Body of pancreas (tissue), 4 donors: ENCODE measurements around the gene ART1. TPM values are rescaled to one million over a fixed set of nuclear protein-coding genes. Genes with fewer than 3 reads are reported as not detected.

Experiments used
- ATAC-seq: fragments of 150-250 bp; one replicate; pipeline ENCODE4 v1.9.1; 2016
- DNase-seq, 4 donors: peaks; one replicate each; pipeline ENCODE4 v3.0.0-alpha.2; 2019
- H3K27ac ChIP-seq, 4 donors: fragments of 200-600 bp; sonication (generic); 1 replicate in 3 of 4; 2 replicates in 1 of 4; pipeline versions ENCODE4 v1.5.1 to v1.6.1; 2016 to 2019; ENCODE audit warnings: mild to moderate bottlenecking in 1 of 4, mixed read lengths in 1 of 4, moderate library complexity in 1 of 4
- H3K27me3 ChIP-seq, 2 donors: fragments of 200-600 bp; sonication (generic); one replicate each; pipeline ENCODE4 v1.6.0; 2016; ENCODE audit warnings: mild to moderate bottlenecking in 1 of 2
- H3K36me3 ChIP-seq, 2 donors: fragments of 200-600 bp; sonication (generic); replicated peaks in 1 of 2; 2 replicates each; pipeline ENCODE4 v1.5.1; 2016; ENCODE audit warnings: low read depth in 2 of 2; ENCODE audit not compliant: insufficient read depth in 1 of 2
- H3K4me1 ChIP-seq: fragments of 200-600 bp; sonication (generic); one replicate; pipeline ENCODE4 v1.6.0; 2016
- H3K4me3 ChIP-seq, 2 donors: fragments of 200-600 bp; sonication (generic); 1 replicate in 1 of 2; 2 replicates in 1 of 2; pipeline ENCODE4 v1.5.1; 2016 to 2019
- H3K9me3 ChIP-seq, 3 donors: fragments of 200-600 bp; sonication (generic); 1 replicate in 2 of 3; 2 replicates in 1 of 3; pipeline ENCODE4 v1.5.1; 2016
- POLR2A ChIP-seq, 3 donors: fragments of 450-650 bp; IDR thresholded peaks; one replicate each; pipeline ENCODE4 v1.6.1; 2016; ENCODE audit warnings: antibody characterized with exemption in 3 of 3, mild to moderate bottlenecking in 2 of 3
- WGBS, 2 donors: methylation state at CpG; one replicate each; pipeline ENCODE4 v1.1.5; 2017; 5-methylcytosine and 5-hydroxymethylcytosine counted together
- intact Hi-C: fragments of 100-400 bp; cut with DNase I; formaldehyde crosslinking; loops from one replicate; pipeline ENCODE4 v1.15.1; 2023
- total RNA-seq, 2 donors: library from RNA; depleted of rRNA; stranded (reverse); fragments of >200 nt; gene quantifications; one replicate each; pipeline ENCODE4 v1.1.0, GENCODE V29; 2016
- TF ChIP-seq, protein P1 (sequence below), 7 experiments: fragments of 450-650 bp in 4 of 7; fragments of 200-600 bp in 3 of 7; sonication (generic) in 3 of 7; IDR thresholded peaks; one replicate each; pipeline ENCODE4 v1.5.1; 2016 to 2019; ENCODE audit warnings: antibody characterized with exemption in 7 of 7

The ART1 gene
- total RNA-seq, 2 donors from 2014 or later: not detected

DNA sequence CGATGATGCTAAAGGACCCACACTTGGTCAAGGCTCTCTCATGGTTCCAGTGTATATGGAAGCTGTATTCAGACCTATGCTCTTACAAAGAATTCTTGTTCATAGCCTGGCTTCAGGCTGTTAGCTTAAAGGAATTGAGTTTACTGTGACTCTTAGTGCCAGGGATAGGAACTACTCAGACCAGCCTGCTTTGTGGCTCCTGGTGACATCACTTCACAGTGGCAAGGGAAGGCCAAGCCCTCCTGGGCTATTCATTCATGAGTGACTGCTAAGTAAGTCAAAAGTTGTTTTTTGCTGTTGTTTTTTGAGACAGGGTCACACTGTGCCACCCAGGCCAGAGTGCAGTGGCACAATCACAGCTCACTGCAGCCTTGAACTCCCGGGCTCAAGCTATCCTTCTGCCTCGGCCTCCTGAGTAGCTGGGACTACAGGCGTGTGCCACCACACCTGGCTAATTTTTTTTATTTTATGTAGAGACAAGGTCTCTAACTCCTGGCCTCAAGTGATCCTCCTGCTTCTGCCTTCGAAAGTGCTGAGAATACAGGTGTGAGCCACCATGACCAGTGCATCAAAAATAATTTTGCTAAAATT is 12.8 kb upstream of the ART1 start:
- TF ChIP-seq, protein P1, sequence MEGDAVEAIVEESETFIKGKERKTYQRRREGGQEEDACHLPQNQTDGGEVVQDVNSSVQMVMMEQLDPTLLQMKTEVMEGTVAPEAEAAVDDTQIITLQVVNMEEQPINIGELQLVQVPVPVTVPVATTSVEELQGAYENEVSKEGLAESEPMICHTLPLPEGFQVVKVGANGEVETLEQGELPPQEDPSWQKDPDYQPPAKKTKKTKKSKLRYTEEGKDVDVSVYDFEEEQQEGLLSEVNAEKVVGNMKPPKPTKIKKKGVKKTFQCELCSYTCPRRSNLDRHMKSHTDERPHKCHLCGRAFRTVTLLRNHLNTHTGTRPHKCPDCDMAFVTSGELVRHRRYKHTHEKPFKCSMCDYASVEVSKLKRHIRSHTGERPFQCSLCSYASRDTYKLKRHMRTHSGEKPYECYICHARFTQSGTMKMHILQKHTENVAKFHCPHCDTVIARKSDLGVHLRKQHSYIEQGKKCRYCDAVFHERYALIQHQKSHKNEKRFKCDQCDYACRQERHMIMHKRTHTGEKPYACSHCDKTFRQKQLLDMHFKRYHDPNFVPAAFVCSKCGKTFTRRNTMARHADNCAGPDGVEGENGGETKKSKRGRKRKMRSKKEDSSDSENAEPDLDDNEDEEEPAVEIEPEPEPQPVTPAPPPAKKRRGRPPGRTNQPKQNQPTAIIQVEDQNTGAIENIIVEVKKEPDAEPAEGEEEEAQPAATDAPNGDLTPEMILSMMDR (IDR thresholded peaks at IDR 0.05): no peak
- no peak for TF ChIP-seq POLR2A (IDR thresholded peaks at IDR 0.05)
- no peak overlapping the region for H3K27ac ChIP-seq
- no peak overlapping the region for H3K4me3 ChIP-seq
- H3K27me3 ChIP-seq: no peaks in the 10 kb centered on the region
- H3K4me1 ChIP-seq: no peaks in the 10 kb centered on the region
- no peaks in the 10 kb centered on the region for H3K36me3 ChIP-seq
- ATAC-seq (no peak), DNase-seq (no peak)
- 87 to 94% methylated on average over 3 to 5 of the region's 5 CpGs for WGBS, 2 donors
- no peaks in the 10 kb centered on the region for H3K9me3 ChIP-seq
- intact Hi-C loops: no loop called here

DNA sequence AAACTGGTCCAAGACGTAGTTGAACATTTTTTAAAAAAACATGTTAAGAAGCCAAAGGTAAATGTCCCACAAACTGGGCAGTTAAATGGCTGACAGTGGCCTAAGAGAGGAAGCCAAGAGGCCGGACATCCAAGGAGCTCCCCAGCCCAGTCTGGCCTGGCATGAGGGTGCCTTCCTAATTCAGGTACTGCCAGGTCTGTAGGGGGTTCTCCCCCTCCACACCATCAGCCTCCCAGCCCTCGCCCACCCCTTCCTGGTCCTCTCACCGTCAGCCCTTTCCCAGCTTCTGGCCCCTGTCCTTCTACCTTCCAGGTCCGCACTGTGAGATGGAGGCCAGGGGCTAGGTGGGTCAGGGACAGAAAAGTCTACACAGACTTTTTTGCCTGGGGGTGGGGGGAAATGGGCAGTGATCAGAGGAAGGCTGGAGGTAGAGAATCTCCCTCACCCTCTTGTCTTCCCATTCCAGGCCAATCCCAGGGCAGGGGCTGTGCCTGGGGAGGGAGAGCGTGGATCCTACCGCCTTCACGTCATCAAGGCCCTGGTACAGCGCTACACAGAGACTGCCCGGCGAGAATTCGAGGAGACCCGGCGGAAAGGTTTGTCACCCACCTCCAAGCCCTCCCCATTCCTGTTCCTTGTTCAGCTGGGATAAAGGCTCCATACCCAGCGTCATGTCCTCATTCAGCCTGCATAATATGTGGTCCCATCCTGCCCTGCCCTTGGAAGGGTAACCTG is 9.1 kb upstream of the ART1 start:
- no peaks in the 10 kb centered on the region for H3K9me3 ChIP-seq
- TF ChIP-seq POLR2A (IDR thresholded peaks at IDR 0.05): no peak
- TF ChIP-seq, protein P1 (IDR thresholded peaks at IDR 0.05): no peak
- 83 to 88% methylated on average over 14 to 15 of the region's 15 CpGs for WGBS, 2 donors
- DNase-seq (no peak), ATAC-seq (no peak)
- intact Hi-C loops: no loop called here
- H3K4me1 ChIP-seq: no peaks in the 10 kb centered on the region
- H3K36me3 ChIP-seq: no peaks in the 10 kb centered on the region
- H3K27ac ChIP-seq: no peak overlapping the region
- H3K4me3 ChIP-seq: no peak overlapping the region
- H3K27me3 ChIP-seq: no peaks in the 10 kb centered on the region

DNA sequence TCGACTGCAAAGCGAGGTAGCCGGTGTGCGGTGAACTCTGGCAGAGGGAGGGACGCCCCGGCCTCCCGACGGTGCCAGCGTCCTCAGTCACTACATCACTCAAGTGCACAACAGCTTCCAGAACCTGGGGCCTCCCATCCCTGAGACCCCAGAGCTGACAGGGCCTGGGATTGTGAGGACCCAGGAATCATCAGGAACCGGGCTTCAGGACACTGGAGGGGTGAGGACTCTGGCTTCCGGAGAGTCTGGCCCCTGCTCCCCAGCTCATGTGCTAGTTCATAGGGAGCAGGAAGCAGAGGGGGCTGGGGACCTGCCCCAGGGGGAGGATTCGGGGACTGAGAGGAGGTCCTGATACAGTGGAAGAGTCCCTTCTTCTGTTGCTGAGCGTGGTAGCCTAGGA is 7.7 kb upstream of the ART1 start:
- intact Hi-C loops: no loop called here
- no peak overlapping the region for H3K27ac ChIP-seq
- DNase-seq: no peak

DNA sequence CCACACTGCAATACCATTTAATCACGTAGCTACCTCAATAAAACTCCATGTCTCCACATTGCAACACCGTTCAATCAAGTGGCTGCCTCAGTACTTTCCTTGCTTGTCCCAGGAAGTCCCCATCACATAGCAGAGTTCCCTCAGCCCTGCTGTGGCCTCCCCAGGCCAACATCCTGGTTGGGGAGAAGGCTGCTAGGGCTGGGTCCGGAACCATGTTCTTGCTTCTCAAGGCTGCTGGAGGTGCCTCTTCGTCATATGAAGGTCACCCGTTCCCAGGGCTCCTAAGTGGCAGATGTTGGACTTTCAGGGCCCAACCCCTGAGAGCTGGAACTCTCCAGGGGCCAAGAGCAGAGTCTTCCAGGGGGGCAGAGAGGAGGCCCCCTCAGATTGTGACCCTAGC is 6.4 kb upstream of the ART1 start:
- Histone ChIP-seq H3K27me3 (no peaks in the 10 kb centered on the region), H3K4me3 (no peak overlapping the region), H3K9me3 (no peaks in the 10 kb centered on the region), H3K4me1 (peaks cover 18% of the 10 kb centered on the region), H3K36me3 (no peaks in the 10 kb centered on the region), H3K27ac (no peak overlapping the region)
- intact Hi-C loops: no loop called here
- no peak for TF ChIP-seq POLR2A (IDR thresholded peaks at IDR 0.05)
- TF ChIP-seq, protein P1 (IDR thresholded peaks at IDR 0.05): no peak
- ATAC-seq (no peak), DNase-seq (no peak)
- WGBS, 2 donors: 68 to 73% methylated on average over 5 of the region's 5 CpGs

More for the DNA sequence above, 7.7 kb upstream of the ART1 start:
- Histone ChIP-seq H3K36me3 (no peaks in the 10 kb centered on the region), H3K4me3 (no peak overlapping the region), H3K27me3 (no peaks in the 10 kb centered on the region), H3K4me1 (peaks cover 7% of the 10 kb centered on the region), H3K9me3 (no peaks in the 10 kb centered on the region)
- TF ChIP-seq, protein P1 (IDR thresholded peaks at IDR 0.05): no peak
- no peak for TF ChIP-seq POLR2A (IDR thresholded peaks at IDR 0.05)
- no peak for ATAC-seq
- WGBS, 2 donors: 81 to 87% methylated on average over 6 to 13 of the region's 13 CpGs

DNA sequence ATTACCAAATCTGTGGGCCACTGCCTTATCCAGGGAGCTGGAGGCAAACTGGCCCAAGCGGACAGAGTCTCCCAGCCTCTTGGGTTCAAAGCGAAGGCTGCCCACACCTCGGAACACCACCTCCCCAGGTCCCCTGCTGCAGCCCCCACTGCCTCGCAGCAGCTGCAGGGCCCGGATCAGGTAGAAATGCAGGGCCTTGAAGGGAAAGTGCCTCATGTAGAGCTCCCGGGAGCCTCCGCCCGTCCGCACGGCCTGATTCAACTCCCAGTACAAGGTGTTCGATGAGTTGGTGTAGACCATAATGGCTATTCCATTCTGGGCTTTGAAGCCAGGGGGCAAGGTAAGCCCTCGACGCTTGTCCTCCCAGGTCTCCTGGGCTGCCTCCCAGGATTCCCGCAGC is 5.1 kb upstream of the ART1 start:
- TF ChIP-seq POLR2A (IDR thresholded peaks at IDR 0.05): no peak
- TF ChIP-seq, protein P1 (IDR thresholded peaks at IDR 0.05): no peak
- Histone ChIP-seq H3K9me3 (no peaks in the 10 kb centered on the region), H3K36me3 (no peaks in the 10 kb centered on the region), H3K27me3 (no peaks in the 10 kb centered on the region), H3K4me1 (peaks cover 18% of the 10 kb centered on the region), H3K27ac (no peak overlapping the region), H3K4me3 (no peak overlapping the region)
- ATAC-seq: no peak
- DNase-seq: no peak
- intact Hi-C loops: no loop called here
- WGBS, 2 donors: 95% methylated on average over 14 of the region's 14 CpGs
